Activated CD8-positive, alpha-beta memory T cell treated with anti-CD3 and anti-CD28 coated beads, Interleukin-2, amount 50 U/mL, for 48 hours (primary cell): ENCODE measurements around the gene LSAMP.

Experiments used
- DNase-seq: peaks from one replicate; pipeline ENCODE4 v3.0.0-alpha.2; 2020

The LSAMP gene

GRCh38 chr3:116045314-116045713 lies 400.0 kb downstream of the LSAMP start:
- DNase-seq, result no peak

- DNase-seq, result no peak
These were observed 405.1 kb downstream of the LSAMP start for GRCh38 chr3:116040152-116040551.

GRCh38 chr3:116039651-116039985 lies 405.7 kb downstream of the LSAMP start:
- DNase-seq, result no peak

- no peak for DNase-seq
These were observed 406.2 kb downstream of the LSAMP start for GRCh38 chr3:116038968-116039650.

GRCh38 chr3:116037954-116038911 lies 407.1 kb downstream of the LSAMP start:
- no peak for DNase-seq

- no peak for DNase-seq
These were observed 409.9 kb downstream of the LSAMP start for GRCh38 chr3:116035429-116035828.

DNA sequence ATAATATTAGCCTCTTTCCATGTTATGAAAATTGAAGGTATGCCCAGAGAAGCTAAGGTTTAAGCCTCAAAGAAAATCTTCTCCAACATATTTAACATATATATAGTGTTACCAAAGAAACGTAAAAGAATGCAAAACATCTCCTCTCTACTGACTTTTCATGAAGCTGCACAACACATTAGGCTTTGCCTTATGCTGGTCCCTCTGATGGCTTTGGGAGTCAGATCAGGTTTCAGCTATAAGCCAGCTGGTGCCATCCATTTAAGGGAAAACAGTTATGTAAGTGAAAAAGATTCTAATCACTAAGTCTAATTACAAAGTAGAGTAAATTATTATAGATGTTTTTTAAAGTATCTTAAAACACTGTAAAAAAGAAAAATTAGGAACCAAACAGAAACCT lies 410.5 kb downstream of the LSAMP start:
- no peak for DNase-seq

- no peak for DNase-seq
These were observed 411.2 kb downstream of the LSAMP start for GRCh38 chr3:116034086-116034485.

DNA sequence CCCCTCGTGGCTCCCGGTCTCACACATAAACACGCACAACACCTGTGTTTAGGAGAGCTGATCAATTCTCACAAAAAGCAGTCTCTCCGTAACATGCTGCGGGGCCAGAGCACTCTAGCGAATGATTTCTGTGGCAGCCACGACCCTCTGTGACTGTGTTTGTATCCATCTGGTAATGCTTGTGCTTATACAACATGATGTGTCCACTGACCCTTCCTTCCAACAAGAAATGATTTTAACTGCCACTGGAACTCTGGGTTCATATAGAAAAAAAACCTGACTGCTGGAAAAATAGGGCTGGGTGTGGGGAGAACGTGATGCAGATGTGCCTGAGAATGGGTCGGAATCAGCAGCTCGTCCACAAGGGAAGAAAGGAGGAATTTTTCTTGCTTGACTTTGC lies 411.8 kb downstream of the LSAMP start:
- no peak for DNase-seq

DNA sequence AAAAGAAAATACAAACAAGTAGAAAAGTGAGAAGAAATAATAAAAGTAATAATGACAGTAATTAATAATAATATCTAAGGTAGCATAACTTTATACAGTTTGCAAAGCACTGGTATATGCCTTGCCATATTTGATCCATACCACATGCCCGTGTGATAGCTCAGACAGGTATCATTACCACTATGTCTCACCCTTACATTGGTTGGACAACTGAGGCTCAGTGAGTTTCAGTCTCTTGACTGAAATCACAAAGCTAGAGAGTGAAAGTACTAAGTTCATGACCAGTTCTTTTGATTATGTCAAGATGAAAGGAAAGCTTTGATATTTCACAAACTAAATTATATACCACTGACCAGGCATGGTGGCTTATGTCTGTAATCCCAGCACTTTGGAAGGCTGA lies 413.1 kb downstream of the LSAMP start:
- DNase-seq, result no peak

GRCh38 chr3:116030131-116030850 lies 415.0 kb downstream of the LSAMP start:
- DNase-seq, result no peak

GRCh38 chr3:116029266-116029665 lies 416.0 kb downstream of the LSAMP start:
- DNase-seq, result no peak

DNA sequence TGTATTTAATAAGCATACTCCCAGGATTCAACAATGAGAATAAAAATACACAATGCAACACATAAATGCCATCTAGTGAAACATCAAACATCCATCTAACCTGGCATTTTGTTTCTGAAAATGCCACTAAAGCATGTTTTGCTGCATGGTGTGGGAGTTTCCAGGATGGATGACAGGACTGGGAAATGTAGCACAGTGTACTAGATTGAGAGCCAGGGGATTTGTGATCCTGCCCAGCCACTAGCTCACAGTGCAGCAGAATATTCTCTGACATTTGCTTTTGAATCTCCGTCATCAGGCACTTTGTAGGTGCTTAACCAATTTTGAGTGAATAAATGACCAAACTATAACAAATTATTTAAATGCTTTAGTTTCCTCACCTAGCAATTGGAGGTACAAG lies 417.1 kb downstream of the LSAMP start:
- DNase-seq, result no peak

DNA sequence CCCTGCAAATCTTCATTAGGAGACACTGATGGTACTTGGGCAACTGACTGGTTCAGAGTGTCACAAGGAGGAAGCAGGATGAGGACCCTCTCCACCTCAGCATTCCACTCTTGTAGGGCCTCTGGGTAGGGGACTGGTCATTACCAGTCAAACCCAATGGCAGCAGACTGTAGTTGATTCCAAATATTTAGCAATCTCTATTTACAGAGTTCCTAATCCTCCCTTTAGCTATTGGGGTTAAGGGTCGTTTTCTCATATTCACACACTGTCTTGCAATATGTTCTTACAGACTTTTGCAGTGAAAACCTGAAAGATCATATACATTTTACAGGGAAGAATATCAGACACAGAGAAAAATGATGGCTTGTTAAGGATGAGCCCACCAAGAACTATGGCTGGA lies 424.3 kb downstream of the LSAMP start:
- DNase-seq, result no peak

GRCh38 chr3:116020495-116020894 lies 424.8 kb downstream of the LSAMP start:
- DNase-seq, result no peak

- DNase-seq, result no peak
These were observed 426.0 kb downstream of the LSAMP start for GRCh38 chr3:116019254-116019763.

GRCh38 chr3:116018646-116019045 lies 426.6 kb downstream of the LSAMP start:
- no peak for DNase-seq

DNA sequence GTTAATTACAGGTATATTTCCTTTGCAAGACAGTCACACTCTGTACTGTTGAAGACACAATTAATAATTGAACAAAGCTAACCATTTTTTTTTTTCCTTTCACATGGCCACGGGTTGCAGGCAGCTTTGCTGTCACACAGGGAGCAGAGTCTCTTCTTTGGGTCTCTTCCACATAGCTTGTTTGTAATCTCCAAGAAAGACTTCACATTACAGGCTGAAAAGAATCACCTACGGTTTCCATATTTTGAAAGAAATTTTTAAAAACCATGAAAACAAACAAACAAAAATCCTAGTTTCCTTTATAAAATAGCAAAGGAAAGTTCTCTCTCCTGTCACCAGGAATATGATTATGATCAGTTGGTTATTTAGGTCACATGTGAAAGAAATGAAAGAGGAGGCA lies 429.4 kb downstream of the LSAMP start:
- no peak for DNase-seq

DNA sequence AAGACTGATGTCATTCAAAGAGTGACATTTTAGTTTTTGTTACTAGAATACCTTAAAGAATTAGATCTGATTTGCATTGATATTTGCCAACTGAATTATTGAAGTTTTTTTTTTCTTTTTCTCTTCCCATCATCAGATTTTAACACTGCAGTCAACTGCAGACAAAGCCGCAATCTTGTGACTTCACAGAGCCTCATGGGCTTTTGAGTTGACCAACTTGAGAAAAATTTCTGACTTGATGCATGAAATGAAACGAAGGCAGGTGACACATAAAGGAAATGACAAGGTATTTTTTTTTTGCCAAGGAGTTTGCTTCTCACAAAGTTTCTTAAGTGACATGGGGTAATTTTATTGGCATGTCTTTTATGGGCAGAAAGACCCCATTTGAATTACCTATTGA lies 438.3 kb downstream of the LSAMP start:
- DNase-seq, result no peak

DNA sequence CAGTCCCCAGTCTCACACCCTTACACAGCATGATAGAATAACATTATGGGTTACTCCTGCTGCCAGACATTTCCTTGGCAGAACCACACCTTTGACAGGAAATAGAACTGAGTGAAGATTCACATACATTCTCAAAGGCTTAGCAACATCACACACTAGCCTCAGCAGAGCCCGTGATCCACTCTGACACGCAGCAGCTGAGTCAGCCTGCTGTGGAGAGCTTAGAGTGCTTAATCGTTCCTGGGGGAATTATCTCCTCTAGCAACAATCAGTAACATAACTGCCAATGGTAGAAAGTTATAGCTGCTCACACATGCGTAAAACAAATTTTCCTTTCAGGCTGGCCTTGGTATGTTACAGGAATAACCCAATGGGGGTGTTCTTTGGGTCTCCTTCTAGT lies 439.9 kb downstream of the LSAMP start:
- no peak for DNase-seq

- no peak for DNase-seq
These were observed 443.1 kb downstream of the LSAMP start for GRCh38 chr3:116002235-116002634.

- no peak for DNase-seq
These were observed 444.1 kb downstream of the LSAMP start for GRCh38 chr3:116001151-116001621.

DNA sequence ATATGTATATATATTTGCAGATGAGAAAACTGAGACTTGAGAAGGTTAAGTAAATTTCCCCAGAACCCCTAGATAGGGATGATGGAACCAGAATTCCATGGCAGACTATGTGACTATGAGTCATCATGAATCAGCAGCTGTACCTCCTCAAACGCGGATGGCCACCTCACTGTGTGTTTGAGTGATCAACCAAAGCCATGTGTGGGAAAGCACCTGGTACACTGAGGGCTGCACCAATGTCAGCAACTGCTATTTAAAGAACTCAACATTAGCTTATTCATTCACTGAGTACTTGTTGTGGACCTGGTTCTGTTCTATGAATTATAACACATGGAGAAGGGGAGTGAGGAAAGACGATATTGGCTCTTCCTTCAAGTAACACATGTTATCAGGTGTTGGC lies 445.0 kb downstream of the LSAMP start:
- no peak for DNase-seq
